NCI-H2081 (cell line): ENCODE results near the gene OR5AP2.
"Not testable (repeated sequence)": the region's sequence is repeated elsewhere in the genome, so short reads cannot be mapped to it uniquely, and the experiment has no call there.

Source experiments
- DNase-seq, 2 experiments: peaks; one replicate each; lab custom pipeline; 2025; lab: John Stamatoyannopoulos, UW

The OR5AP2 gene

GRCh38 chr11:56642339-56642738 is at the start of gene OR5AP2:
Gene OR5AP2 (minus strand): TSS chr11:56642439. CDS start chr11:56642439, 0 bp downstream.
- DNase-seq: no peak

DNA sequence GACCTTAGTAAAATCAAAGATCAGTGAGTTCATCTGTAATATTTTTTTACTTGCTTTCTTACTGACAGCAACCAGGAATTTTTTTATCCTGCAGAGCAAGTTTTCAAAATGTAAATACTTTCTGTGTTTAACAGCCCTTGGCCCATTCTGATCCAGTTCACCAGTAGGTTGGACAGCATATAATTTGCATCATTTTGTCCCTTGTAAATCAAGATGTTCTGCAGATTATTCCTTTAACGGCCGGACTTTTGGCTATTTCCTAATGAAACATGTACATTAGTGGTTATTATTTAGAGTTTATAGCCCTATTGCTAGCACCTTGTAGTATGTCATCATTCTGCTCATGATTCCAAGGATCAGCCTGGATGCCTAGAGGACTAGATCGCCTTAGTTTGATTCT is 48.9 kb upstream of the OR5AP2 start:
- not testable (repeated sequence) for DNase-seq

GRCh38 chr11:56688554-56689100 is 46.4 kb upstream of the OR5AP2 start:
- no peak for DNase-seq

DNA sequence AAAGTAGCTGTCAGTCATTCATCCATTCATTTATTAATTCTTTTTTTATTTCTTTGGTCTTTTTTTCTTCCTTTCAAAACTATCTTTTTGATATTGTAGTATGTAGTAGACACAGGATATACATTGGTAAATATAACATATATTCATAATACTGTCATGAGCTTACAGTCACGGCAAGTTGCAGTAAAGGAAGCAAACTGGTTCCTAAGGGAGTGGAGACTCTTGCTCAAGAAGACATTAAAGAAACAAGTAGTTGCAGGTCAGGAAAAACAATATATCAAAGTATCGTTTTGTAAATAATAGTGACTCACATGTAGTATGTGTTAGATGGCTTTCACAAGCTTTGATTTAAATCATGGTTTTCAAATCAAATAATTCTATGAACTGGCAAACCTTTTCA is 28.7 kb upstream of the OR5AP2 start:
- no peak for DNase-seq

GRCh38 chr11:56663386-56663785 is 21.1 kb upstream of the OR5AP2 start, which contains the start of gene OR5AR1:
Gene OR5AR1 (plus strand): TSS chr11:56663686. CDS start chr11:56663686, 0 bp downstream.
- no peak for DNase-seq

DNA sequence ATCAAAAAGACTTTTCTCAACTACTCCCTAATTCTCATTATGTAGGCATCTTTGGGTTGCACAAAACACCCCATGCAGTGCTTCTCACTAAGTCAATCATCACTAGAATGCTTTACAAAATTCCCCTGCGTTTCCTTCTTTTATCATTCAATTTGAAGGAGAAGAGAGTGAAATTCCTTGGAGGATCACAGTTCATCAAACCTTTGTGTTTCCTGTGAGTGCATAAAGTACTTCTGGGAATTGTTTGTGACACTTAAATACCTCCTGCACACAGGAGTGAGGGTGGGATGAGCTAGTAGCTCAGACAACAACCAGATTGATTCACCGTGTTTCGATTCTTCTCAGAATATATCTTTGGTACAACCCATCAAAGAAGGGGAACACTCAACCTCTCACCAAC is 17.5 kb upstream of the OR5AP2 start:
- no peak for DNase-seq

- no peak for DNase-seq
Observed at GRCh38 chr11:56637500-56637899, 4.7 kb downstream of the OR5AP2 start.

- DNase-seq: no peak
Observed at GRCh38 chr11:56636861-56637260, 5.4 kb downstream of the OR5AP2 start.

DNA sequence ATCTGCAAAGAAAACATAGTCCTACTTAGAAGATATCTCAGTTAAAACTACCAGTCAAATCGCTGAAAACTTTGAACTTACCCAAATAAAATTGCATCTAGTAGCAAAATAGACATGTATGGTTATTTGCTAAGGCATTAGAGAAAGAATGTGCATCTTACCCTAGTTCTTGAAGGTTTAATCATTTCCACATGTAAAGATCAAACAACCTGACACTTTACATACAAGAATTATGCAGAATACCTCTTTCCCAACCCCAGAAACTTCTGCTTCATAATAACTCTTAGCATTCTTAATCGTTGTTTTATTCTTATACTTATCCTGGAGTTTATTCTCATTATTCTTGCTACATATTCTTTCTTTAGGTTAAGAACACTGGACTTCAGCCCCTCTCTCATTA is 9.9 kb downstream of the OR5AP2 start:
- DNase-seq: no peak

DNA sequence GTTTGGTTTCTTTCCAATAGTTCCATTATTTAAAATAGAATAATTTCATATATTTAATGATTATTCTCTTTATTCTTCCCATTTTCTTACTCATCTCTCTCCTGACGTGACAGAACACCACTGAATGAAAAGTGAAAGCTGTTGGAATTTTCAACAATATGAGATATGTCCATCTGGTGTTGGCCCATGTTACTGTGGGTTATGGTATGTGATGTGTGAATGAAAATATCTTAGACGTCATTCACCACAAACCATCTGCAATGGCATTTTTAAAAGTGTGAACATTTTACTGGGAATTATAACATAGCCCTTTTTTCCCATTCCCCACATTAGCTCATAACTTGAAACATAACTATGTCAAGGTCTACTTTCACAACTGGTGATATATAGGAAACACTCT is 16.3 kb downstream of the OR5AP2 start:
- DNase-seq: no peak

- no peak for DNase-seq
Observed at GRCh38 chr11:56624661-56625110, 17.6 kb downstream of the OR5AP2 start.

DNA sequence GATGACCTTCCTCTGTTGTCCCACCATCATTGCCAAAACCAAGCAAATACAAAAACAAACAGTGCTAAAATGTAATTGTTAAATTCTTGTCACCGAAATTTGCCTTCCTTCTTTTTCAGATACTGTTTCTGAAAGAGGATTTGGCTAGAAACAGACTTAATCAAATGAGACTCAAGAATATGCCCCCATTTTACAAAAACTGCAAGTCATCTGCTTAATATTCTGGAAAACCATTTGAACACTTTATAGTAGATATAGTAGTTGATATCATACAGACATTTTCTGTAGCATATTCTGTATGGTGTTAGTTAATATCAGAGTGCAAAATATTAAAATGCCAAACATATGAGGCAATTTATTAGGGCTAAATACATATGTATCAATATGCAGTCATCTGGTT is 31.1 kb downstream of the OR5AP2 start:
- DNase-seq: no peak

DNA sequence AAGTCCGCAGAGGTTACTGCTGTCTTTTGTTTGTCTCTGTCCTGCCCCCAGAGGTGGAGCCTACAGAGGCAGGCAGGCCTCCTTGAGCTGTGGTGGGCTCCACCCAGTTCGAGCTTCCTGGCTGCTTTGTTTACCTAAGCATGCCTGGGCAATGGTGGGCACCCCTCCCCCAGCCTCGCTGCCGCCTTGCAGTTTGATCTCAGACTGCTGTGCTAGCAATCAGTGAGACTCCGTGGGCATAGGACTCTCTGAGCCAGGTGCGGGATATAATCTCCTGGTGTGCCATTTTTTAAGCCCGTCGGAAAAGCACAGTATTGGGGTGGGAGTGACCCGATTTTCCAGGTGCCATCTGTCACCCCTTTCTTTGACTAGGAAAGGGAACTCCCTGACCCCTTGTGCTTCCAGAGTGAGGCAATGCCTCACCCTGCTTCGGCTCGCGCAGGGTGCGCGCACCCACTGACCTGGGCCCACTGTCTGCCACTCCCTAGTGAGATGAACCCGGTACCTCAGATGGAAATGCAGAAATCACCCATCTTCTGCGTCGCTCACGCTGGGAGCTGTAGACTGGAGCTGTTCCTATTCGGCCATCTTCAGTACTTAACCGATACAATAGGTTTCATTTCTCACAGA is 50.0 kb downstream of the OR5AP2 start:
- not testable (repeated sequence) for DNase-seq
